H1 (cell line): ENCODE data around the gene QRSL1. TPM values are rescaled to one million over a fixed set of nuclear protein-coding genes. Genes with fewer than 3 reads are reported as not detected.
A peak's percentile ranks its signal among the peaks of the same experiment; 100 is the strongest.

Experiments used
- CTCF ChIA-PET: fragments of 300-600 bp; sonication (Branson Sonifier 250); formaldehyde crosslinking; loops from one replicate; lab custom pipeline; 2021; ENCODE audit not compliant: partially characterized antibody; lab: Charles Lee
- POLR2A ChIA-PET: fragments of 300-600 bp; sonication (Branson Sonifier 250); formaldehyde crosslinking; loops from one replicate; lab custom pipeline; 2021; ENCODE audit warnings: inconsistent platforms; ENCODE audit not compliant: partially characterized antibody; lab: Charles Lee
- DNase-seq, 2 experiments: peaks; one replicate each; pipeline versions ENCODE4 v3.0.0 to v3.0.0-alpha.2; 2010 to 2022; ENCODE audit warnings: low spot score in 2 of 2, low read depth in 1 of 2, mixed read lengths in 1 of 2
- FAIRE-seq: peaks from 2 replicates; lab custom pipeline; 2011; peaks lifted over from hg19 to GRCh38; lab: Jason Lieb, UNC
- H2AFZ ChIP-seq: 2 replicates; pipeline ENCODE4 v1.8.1; 2012; ENCODE audit warnings: low read length, inconsistent platforms
- H2AK5ac ChIP-seq: 2 replicates; pipeline ENCODE4 v1.6.1; 2013; ENCODE audit warnings: low read depth, low read length
- H2BK120ac ChIP-seq: replicated peaks from 2 replicates; pipeline ENCODE3; 2013; ENCODE audit warnings: low read depth, low read length, inconsistent platforms
- H2BK12ac ChIP-seq: 2 replicates; pipeline ENCODE4 v1.6.1; 2013; ENCODE audit warnings: low read depth, low read length
- H2BK15ac ChIP-seq: 2 replicates; pipeline ENCODE4 v1.6.1; 2013; ENCODE audit warnings: low read length
- H2BK20ac ChIP-seq: 2 replicates; pipeline ENCODE4 v1.6.1; 2013; ENCODE audit warnings: low read length
- H2BK5ac ChIP-seq: 2 replicates; pipeline ENCODE4 v1.6.1; 2013; ENCODE audit warnings: low read depth, low read length
- H3K14ac ChIP-seq: 2 replicates; pipeline ENCODE4 v1.6.1; 2013; ENCODE audit warnings: inconsistent platforms; ENCODE audit not compliant: insufficient read length
- H3K18ac ChIP-seq: 2 replicates; pipeline ENCODE4 v1.6.1; 2013; ENCODE audit warnings: low read length; ENCODE audit errors: extremely low read depth
- H3K23ac ChIP-seq: 2 replicates; pipeline ENCODE4 v1.6.1; 2013; ENCODE audit warnings: inconsistent platforms; ENCODE audit not compliant: insufficient read length
- H3K23me2 ChIP-seq: 2 replicates; pipeline ENCODE4 v1.6.1; 2013; ENCODE audit warnings: low read depth, low read length
- H3K27ac ChIP-seq: 2 replicates; pipeline ENCODE4 v1.6.1; 2011; ENCODE audit warnings: low read depth, low read length, inconsistent platforms
- H3K27me3 ChIP-seq, 4 experiments: replicated peaks in 1 of 4; 1 replicate in 1 of 4; 2 replicates in 3 of 4; pipeline versions ENCODE4 v1.6.1 to v1.8.1; 2011 to 2013; ENCODE audit warnings: low read length in 3 of 4, mild to moderate bottlenecking in 3 of 4, inconsistent platforms in 2 of 4, mixed read lengths in 2 of 4, moderate library complexity in 1 of 4; ENCODE audit not compliant: control insufficient read depth in 3 of 4, insufficient read depth in 3 of 4; ENCODE audit errors: extremely low read depth in 1 of 4
- H3K36me3 ChIP-seq, 4 experiments: 2 replicates each; pipeline versions ENCODE4 v1.6.1 to v1.8.1; 2011 to 2013; ENCODE audit warnings: mild to moderate bottlenecking in 4 of 4, low read length in 3 of 4, moderate library complexity in 2 of 4, control low read depth in 1 of 4, inconsistent platforms in 1 of 4; ENCODE audit not compliant: insufficient read depth in 4 of 4, control insufficient read depth in 2 of 4
- H3K4ac ChIP-seq: replicated peaks from 2 replicates; pipeline ENCODE3; 2013; ENCODE audit warnings: low read length, low read depth, mixed read lengths, inconsistent platforms; ENCODE audit not compliant: insufficient read length
- H3K4me1 ChIP-seq, 4 experiments: replicated peaks in 1 of 4; 1 replicate in 1 of 4; 2 replicates in 3 of 4; pipeline versions ENCODE4 v1.6.1 to v1.8.1; 2011 to 2013; ENCODE audit warnings: low read length in 3 of 4, inconsistent platforms in 2 of 4, mixed read lengths in 1 of 4; ENCODE audit not compliant: insufficient read depth in 4 of 4, control insufficient read depth in 3 of 4
- H3K4me2 ChIP-seq, 2 experiments: 2 replicates each; pipeline versions ENCODE4 v1.6.1 to v1.8.1; 2011 to 2013; ENCODE audit warnings: low read depth in 2 of 2, low read length in 2 of 2, control low read depth in 1 of 2, inconsistent platforms in 1 of 2, mild to moderate bottlenecking in 1 of 2; ENCODE audit not compliant: insufficient read depth in 1 of 2
- H3K4me3 ChIP-seq, 4 experiments: fragments of 200-600, 300-600 bp in 1 of 4; sonication (generic), shearing (Covaris generic), sonication (Bioruptor Twin) in 1 of 4; 2 replicates each; pipeline versions ENCODE4 v1.5.1 to v1.8.1; 2011 to 2016; ENCODE audit warnings: low read length in 4 of 4, low read depth in 3 of 4, control low read depth in 2 of 4, inconsistent platforms in 2 of 4, mild to moderate bottlenecking in 2 of 4, mixed read lengths in 1 of 4, moderate library complexity in 1 of 4; ENCODE audit not compliant: insufficient read depth in 2 of 4; ENCODE audit errors: extremely low read depth in 1 of 4
- H3K56ac ChIP-seq: replicated peaks from 2 replicates; pipeline ENCODE3; 2013; ENCODE audit warnings: low read depth, mild to moderate bottlenecking, mixed read lengths, low read length, inconsistent platforms; ENCODE audit not compliant: insufficient read length
- H3K79me1 ChIP-seq: 2 replicates; pipeline ENCODE4 v1.6.1; 2013; ENCODE audit warnings: low read depth, low read length, control low read depth
- H3K79me2 ChIP-seq, 2 experiments: 2 replicates each; pipeline versions ENCODE4 v1.6.1 to v1.8.1; 2012 to 2013; ENCODE audit warnings: low read length in 2 of 2, mild to moderate bottlenecking in 2 of 2, inconsistent platforms in 1 of 2; ENCODE audit not compliant: insufficient read depth in 2 of 2, control insufficient read depth in 1 of 2
- H3K9ac ChIP-seq, 4 experiments: replicated peaks in 1 of 4; 1 replicate in 1 of 4; 2 replicates in 3 of 4; pipeline versions ENCODE4 v1.6.1 to v1.8.1; 2011 to 2013; ENCODE audit warnings: low read depth in 3 of 4, low read length in 3 of 4, control low read depth in 2 of 4, mild to moderate bottlenecking in 2 of 4, moderate library complexity in 2 of 4, inconsistent platforms in 1 of 4; ENCODE audit errors: extremely low read depth in 1 of 4
- H3K9me3 ChIP-seq, 2 experiments: 2 replicates each; pipeline versions ENCODE4 v1.6.1 to v1.8.1; 2012 to 2013; ENCODE audit warnings: mild to moderate bottlenecking in 2 of 2, moderate library complexity in 2 of 2, control low read depth in 1 of 2, inconsistent platforms in 1 of 2, low read depth in 1 of 2, low read length in 1 of 2, mixed read lengths in 1 of 2; ENCODE audit not compliant: insufficient read depth in 2 of 2
- H4K20me1 ChIP-seq, 2 experiments: replicated peaks in 1 of 2; 2 replicates each; pipeline versions ENCODE3 to v1.8.1; 2011 to 2013; ENCODE audit warnings: inconsistent platforms in 2 of 2, low read length in 2 of 2, mild to moderate bottlenecking in 1 of 2; ENCODE audit not compliant: insufficient read depth in 2 of 2, control insufficient read depth in 1 of 2
- H4K5ac ChIP-seq: 2 replicates; pipeline ENCODE4 v1.6.1; 2013; ENCODE audit warnings: low read length, low read depth, mixed read lengths, inconsistent platforms; ENCODE audit not compliant: insufficient read length
- H4K8ac ChIP-seq: 2 replicates; pipeline ENCODE4 v1.8.0; 2013; ENCODE audit warnings: mild to moderate bottlenecking, moderate library complexity, low read length, inconsistent platforms; ENCODE audit not compliant: insufficient read depth; ENCODE audit errors: extremely low read depth
- H4K91ac ChIP-seq: replicated peaks from 2 replicates; pipeline ENCODE3; 2013; ENCODE audit warnings: low read length, mixed read lengths, inconsistent platforms; ENCODE audit not compliant: insufficient read length
- BRCA1 ChIP-seq: IDR thresholded peaks from 2 replicates; pipeline ENCODE4 v1.6.1; 2012; ENCODE audit warnings: low read depth, low read length, improper control_type of control experiment
- CBX5 ChIP-seq: fragments of 300-800, 300-1000 bp; sonication (generic); IDR thresholded peaks from 2 replicates; pipeline ENCODE4 v1.7.1; 2016; ENCODE audit warnings: antibody characterized with exemption, low read length, low read depth
- CBX8 ChIP-seq: fragments of 300-800, 300-1000 bp; sonication (generic); IDR thresholded peaks from 2 replicates; pipeline ENCODE4 v1.7.1; 2016; ENCODE audit warnings: low read depth, low read length, borderline replicate concordance
- CEBPB ChIP-seq: IDR thresholded peaks from 2 replicates; pipeline ENCODE4 v1.6.1; 2012; ENCODE audit warnings: low read depth, low read length
- EP300 ChIP-seq, 2 experiments: IDR thresholded peaks; 1 replicate in 1 of 2; 2 replicates in 1 of 2; pipeline ENCODE4 v1.6.1; 2011 to 2012; ENCODE audit warnings: low read depth in 2 of 2, low read length in 2 of 2, mild to moderate bottlenecking in 2 of 2, borderline replicate concordance in 1 of 2, inconsistent platforms in 1 of 2, moderate library complexity in 1 of 2
- FOSL1 ChIP-seq: IDR thresholded peaks from 2 replicates; pipeline ENCODE4 v1.6.1; 2011; ENCODE audit warnings: mild to moderate bottlenecking, low read depth, low read length, moderate library complexity; ENCODE audit not compliant: insufficient read depth
- GTF2F1 ChIP-seq: IDR thresholded peaks from 2 replicates; pipeline ENCODE4 v1.6.1; 2012; ENCODE audit warnings: low read depth, low read length, improper control_type of control experiment, borderline replicate concordance
- KDM4A ChIP-seq: IDR thresholded peaks from one replicate; pipeline ENCODE4 v1.7.1; 2012; ENCODE audit warnings: low read depth, mild to moderate bottlenecking, moderate library complexity, low read length, inconsistent platforms; ENCODE audit not compliant: severe bottlenecking
- POLR2AphosphoS5 ChIP-seq: IDR thresholded peaks from 2 replicates; pipeline ENCODE4 v1.6.1; 2011; ENCODE audit warnings: low read depth, low read length
- RXRA ChIP-seq: IDR thresholded peaks from 2 replicates; pipeline ENCODE4 v1.6.1; 2011; ENCODE audit warnings: low read depth, mild to moderate bottlenecking, low read length, moderate library complexity; ENCODE audit not compliant: insufficient read depth
- SIN3A ChIP-seq, 2 experiments: IDR thresholded peaks in 1 of 2; conservative IDR thresholded peaks in 1 of 2; 2 replicates each; pipeline ENCODE4 v1.6.1; 2011 to 2012; ENCODE audit warnings: low read length in 2 of 2, improper control_type of control experiment in 1 of 2, low read depth in 1 of 2, mild to moderate bottlenecking in 1 of 2
- SP2 ChIP-seq: IDR thresholded peaks from 2 replicates; pipeline ENCODE4 v1.6.1; 2012; ENCODE audit warnings: mild to moderate bottlenecking, low read length, inconsistent platforms
- ZNF274 ChIP-seq: IDR thresholded peaks from 2 replicates; pipeline ENCODE4 v1.7.0; 2012; ENCODE audit warnings: low read length, borderline replicate concordance; ENCODE audit errors: extremely low read depth
- WGBS, 2 experiments: shearing (Covaris generic) in 1 of 2; methylation state at CpG; one replicate each; pipeline versions ENCODE4 v1.1.6 to v1.1.7; 2013 to 2015; ENCODE audit warnings: low lambda C conversion rate in 2 of 2, mixed read lengths in 2 of 2, inconsistent platforms in 1 of 2, low coverage in 1 of 2, missing lambda C conversion rate in 1 of 2; ENCODE audit not compliant: insufficient replicate concordance in 2 of 2, insufficient coverage in 1 of 2, insufficient read length in 1 of 2; ENCODE audit errors: extremely low coverage in 1 of 2, missing lambda C conversion rate in 1 of 2; 5-methylcytosine and 5-hydroxymethylcytosine counted together
- polyA plus RNA-seq, 7 experiments: library from polyadenylated mRNA; depleted of rRNA in 3 of 7; stranded (reverse) in 5 of 7; unstranded in 2 of 7; fragments of >200 nt in 5 of 7; fragments of 200-250 nt in 2 of 7; gene quantifications; 1 replicate in 5 of 7; 2 replicates in 1 of 7; 4 replicates in 1 of 7; pipeline versions ENCODE4 v1.2.1 to v1.2.3, GENCODE V29; 2011 to 2013; ENCODE audit warnings: missing spikeins in 2 of 7, mixed read lengths in 2 of 7
- total RNA-seq: library from RNA; stranded (reverse); fragmentation: NEBNext Ultra II Directional; extraction: Animal tissue kit (Norgen Biotek cat#: 25700); gene quantifications from 2 replicates; pipeline ENCODE4 v1.2.1, GENCODE V29; 2021

The QRSL1 gene
- total and polyA plus RNA-seq, 2 of the 8 experiments (the other 6 are each of a cell fraction or from before 2014, with no cell fraction given) = 7.8 to 22.2 TPM

DNA sequence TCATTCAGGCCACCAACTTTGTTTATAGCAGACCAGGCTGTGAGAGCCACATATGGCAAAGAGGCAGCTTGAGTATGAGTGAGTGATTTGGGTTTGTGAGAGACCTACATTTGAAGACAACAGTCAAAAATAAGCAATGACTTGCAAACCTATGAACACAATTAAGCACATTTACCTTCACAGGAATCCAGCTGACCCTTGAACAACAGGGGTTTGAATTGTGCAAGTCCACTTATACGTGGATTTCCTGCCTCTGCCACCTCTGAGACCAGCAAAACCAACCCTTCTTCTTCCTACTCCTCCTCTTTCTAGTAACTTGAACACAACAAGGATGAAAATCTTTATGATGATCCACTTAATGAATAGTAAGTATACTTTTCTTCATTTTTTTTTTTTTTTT lies 10.2 kb upstream of the QRSL1 start:
- H3K4me3 ChIP-seq = no peak overlapping the region
- no peak overlapping the region for H2BK20ac ChIP-seq
- no peaks in the 10 kb centered on the region for H3K23me2 ChIP-seq
- no peak overlapping the region for H3K27ac ChIP-seq
- no peak overlapping the region for H3K14ac ChIP-seq
- no peak overlapping the region; the same call in 1 of the 2 replicates for H3K18ac ChIP-seq
- no peak overlapping the region for H2BK15ac ChIP-seq
- H4K8ac ChIP-seq = no peak overlapping the region
- peaks cover 2 to 23% (median 15%) of the 10 kb centered on the region in 4 experiments; a peak in 6 of 8 replicates for H3K36me3 ChIP-seq
- peaks cover 12 to 13% of the 10 kb centered on the region in 2 experiments for H3K9me3 ChIP-seq
- FAIRE-seq = no peak
- no peaks in the 10 kb centered on the region for H4K20me1 ChIP-seq
- peaks cover 0 to 8% (median 5%) of the 10 kb centered on the region in 4 experiments; a peak in 3 of 7 replicates for H3K4me1 ChIP-seq
- no peak overlapping the region for H2AK5ac ChIP-seq
- no peak overlapping the region for H3K4ac ChIP-seq
- 87% methylated on average over 1 of the region's 1 CpG; no CpG with 5 or more reads in 1 of the 2 experiments for WGBS, 2 experiments
- H3K9ac ChIP-seq = no peak overlapping the region
- H4K91ac ChIP-seq = peak overlapping the region; percentile 22
- H3K79me1 ChIP-seq = no peaks in the 10 kb centered on the region
- H2BK12ac ChIP-seq = no peak overlapping the region
- ChIA-PET CTCF (interaction anchor here (1.3 to 5.7 kb wide), 2 partner anchors 9 to 378 kb away, joined by 3 to 52 read pairs; no protein-coding TSS in a partner anchor), POLR2A (interaction anchor here (0.6 to 1.7 kb wide), 4 partner anchors 46 to 355 kb away, joined by 3 to 4 read pairs (median 4); no protein-coding TSS in a partner anchor)
- no peak overlapping the region for H2AFZ ChIP-seq
- no peak overlapping the region for H3K56ac ChIP-seq
- H3K4me2 ChIP-seq = no peak overlapping the region
- H3K23ac ChIP-seq = no peak overlapping the region
- H3K79me2 ChIP-seq = no peaks in the 10 kb centered on the region
- no peak overlapping the region for H2BK120ac ChIP-seq
- no peak overlapping the region for H4K5ac ChIP-seq
- no peak for DNase-seq
- no peaks in the 10 kb centered on the region for H3K27me3 ChIP-seq
- H2BK5ac ChIP-seq = no peak overlapping the region
- TF ChIP-seq SIN3A (conservative IDR thresholded peaks at IDR 0.05 in 1 of 2, IDR thresholded peaks at IDR 0.05 in 1 of 2; ENCODE audit: low read depth in 1 of 2, low read length in 2 of 2) (no peak), EP300 (IDR thresholded peaks at IDR 0.05; ENCODE audit: borderline replicate concordance in 1 of 2, low read depth in 2 of 2, low read length in 2 of 2) (no peak), BRCA1 (no peak), RXRA (no peak), CBX8 (no peak), FOSL1 (no peak), POLR2AphosphoS5 (no peak), GTF2F1 (no peak), KDM4A (no peak), CEBPB (no peak), CBX5 (no peak), SP2 (no peak), ZNF274 (no peak)
